OCI-LY7 (cell line): ENCODE results near the gene HS3ST1. TPM values are rescaled to one million over a fixed set of nuclear protein-coding genes. Genes with fewer than 3 reads are reported as not detected.
"Not testable (repeated sequence)": the region's sequence is repeated elsewhere in the genome, so short reads cannot be mapped to it uniquely, and the experiment has no call there.

Source experiments
- BruUV-seq: library from RNA; stranded (reverse); fragments of 400-500 nt; replicated peaks from 2 replicates; lab custom pipeline; 2021; lab: Mats Ljungman, UMichigan
- CTCF ChIA-PET: fragments of 300-600 bp; sonication (Branson Sonifier 250); formaldehyde crosslinking; loops from one replicate; lab custom pipeline; 2022; ENCODE audit warnings: antibody characterized with exemption; ENCODE audit not compliant: unreplicated experiment; lab: Charles Lee
- POLR2A ChIA-PET: fragments of 300-600 bp; sonication (Branson Sonifier 250); formaldehyde crosslinking; loops from one replicate; lab custom pipeline; 2022; ENCODE audit warnings: antibody characterized with exemption; lab: Charles Lee
- DNase-seq: peaks from one replicate; pipeline ENCODE4 v3.0.0-alpha.2; 2015; ENCODE audit warnings: low spot score
- H2AFZ ChIP-seq: fragments of 200-600 bp; sonication (generic), shearing (Covaris generic); 2 replicates; pipeline ENCODE4 v1.6.1; 2014; ENCODE audit warnings: mild to moderate bottlenecking, antibody characterized with exemption, low read length, moderate library complexity
- H3K27ac ChIP-seq: fragments of 200-600 bp; sonication (generic); 2 replicates; pipeline ENCODE4 v1.5.1; 2014; ENCODE audit warnings: mixed run types, low read depth, mild to moderate bottlenecking, moderate library complexity, low read length, inconsistent platforms; ENCODE audit not compliant: poor library complexity, severe bottlenecking
- H3K36me3 ChIP-seq: fragments of 200-600 bp; sonication (generic); 2 replicates; pipeline ENCODE4 v1.6.1; 2014; ENCODE audit warnings: mild to moderate bottlenecking, antibody characterized with exemption, low read length, moderate library complexity, mixed read lengths; ENCODE audit not compliant: insufficient read depth
- H3K4me1 ChIP-seq: fragments of 200-600 bp; sonication (generic); 2 replicates; pipeline ENCODE4 v1.5.1; 2014; ENCODE audit warnings: mild to moderate bottlenecking, low read length; ENCODE audit not compliant: insufficient read depth, poor library complexity, severe bottlenecking
- H3K4me2 ChIP-seq: fragments of 200-600 bp; sonication (generic); 2 replicates; pipeline ENCODE4 v1.6.1; 2014; ENCODE audit warnings: mild to moderate bottlenecking, low read length
- H3K4me3 ChIP-seq: fragments of 200-600 bp; sonication (generic); 2 replicates; pipeline ENCODE4 v1.5.1; 2014; ENCODE audit warnings: mild to moderate bottlenecking, low read depth, low read length; ENCODE audit not compliant: poor library complexity, severe bottlenecking
- H3K79me2 ChIP-seq: fragments of 200-600 bp; sonication (generic); 2 replicates; pipeline ENCODE4 v1.6.1; 2016; ENCODE audit warnings: low read depth, mild to moderate bottlenecking, low read length, moderate library complexity, mixed read lengths; ENCODE audit not compliant: insufficient read depth
- H3K9me2 ChIP-seq: fragments of 200-600 bp; sonication (generic); 2 replicates; pipeline ENCODE4 v1.6.1; 2016; ENCODE audit warnings: mild to moderate bottlenecking, low read length, mixed read lengths; ENCODE audit not compliant: insufficient read depth
- H3K9me3 ChIP-seq: fragments of 200-600 bp; sonication (generic); 2 replicates; pipeline ENCODE4 v1.6.1; 2014; ENCODE audit warnings: mild to moderate bottlenecking, mixed run types, low read length, mixed read lengths
- H4K20me1 ChIP-seq: fragments of 200-600 bp; sonication (generic); 2 replicates; pipeline ENCODE4 v1.6.1; 2014; ENCODE audit warnings: mild to moderate bottlenecking, antibody characterized with exemption, low read length, moderate library complexity, mixed read lengths; ENCODE audit not compliant: insufficient read depth
- CTCF ChIP-seq: fragments of 200-600 bp; sonication (generic); conservative IDR thresholded peaks from 2 replicates; pipeline ENCODE4 v1.5.1; 2014; ENCODE audit warnings: mild to moderate bottlenecking, antibody characterized with exemption, low read length, moderate library complexity, mixed read lengths
- EZH2phosphoT487 ChIP-seq: fragments of 200-600 bp; sonication (generic); IDR thresholded peaks from 2 replicates; pipeline ENCODE4 v1.6.1; 2018; ENCODE audit warnings: low read depth, borderline replicate concordance, mild to moderate bottlenecking, mixed run types, antibody characterized with exemption, low read length, moderate library complexity, mixed read lengths
- intact Hi-C: fragments of 100-400 bp; cut with micrococcal nuclease; formaldehyde crosslinking; loops from one replicate; pipeline ENCODE4 v1.10.0; 2022; ENCODE audit not compliant: unreplicated experiment
- total RNA-seq, 2 experiments: library from RNA; depleted of rRNA in 1 of 2; stranded (reverse); fragments of >200 nt in 1 of 2; shearing (Covaris generic) in 1 of 2; gene quantifications; 2 replicates each; pipeline ENCODE4 v1.2.3, GENCODE V29; 2014 to 2022

The HS3ST1 gene
- total RNA-seq, 2 experiments from 2014 or later = not detected

GRCh38 chr4:11397146-11397545 is 31.5 kb downstream of the HS3ST1 start:
- BruUV-seq = no TSS peak
- no peak overlapping the region for H3K4me2 ChIP-seq
- intact Hi-C loops = no loop called here

DNA sequence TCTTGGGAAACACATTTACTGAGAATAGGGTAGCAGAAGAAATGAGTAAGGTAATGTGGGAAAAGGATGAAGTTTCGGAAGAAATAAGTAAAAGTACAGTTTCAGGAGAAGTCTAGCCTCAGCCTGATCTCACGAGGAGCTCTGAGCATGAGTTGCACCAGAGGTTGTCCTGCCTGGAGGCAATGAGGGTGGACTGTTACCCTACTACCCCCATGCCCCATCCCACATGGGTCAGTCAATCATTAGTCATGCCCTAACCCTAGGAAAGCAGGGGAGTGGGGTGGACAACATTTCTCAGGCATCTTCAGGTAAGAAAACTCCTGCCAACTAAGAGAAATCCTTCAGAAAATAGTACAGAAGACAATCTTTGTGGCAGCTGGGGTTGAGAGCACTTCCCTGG is 35.1 kb downstream of the HS3ST1 start:
- Histone ChIP-seq H3K27ac (no peak overlapping the region), H3K4me2 (no peak overlapping the region), H3K79me2 (no peaks in the 10 kb centered on the region), H3K9me3 (no peaks in the 10 kb centered on the region), H3K9me2 (no peaks in the 10 kb centered on the region), H3K36me3 (no peaks in the 10 kb centered on the region), H2AFZ (no peak overlapping the region), H4K20me1 (no peaks in the 10 kb centered on the region), H3K4me1 (no peaks in the 10 kb centered on the region), H3K4me3 (no peak overlapping the region)
- no peak for DNase-seq
- BruUV-seq = no TSS peak
- ChIA-PET CTCF (no interaction called here), POLR2A (no interaction called here)
- TF ChIP-seq EZH2phosphoT487 (no peak), CTCF (no peak)
- intact Hi-C loops = no loop called here

More at GRCh38 chr4:11397146-11397545, 31.5 kb downstream of the HS3ST1 start:
- H4K20me1 ChIP-seq = no peaks in the 10 kb centered on the region
- no peaks in the 10 kb centered on the region for H3K9me3 ChIP-seq
- POLR2A ChIA-PET = no interaction called here
- H3K9me2 ChIP-seq = no peaks in the 10 kb centered on the region
- no peaks in the 10 kb centered on the region for H3K4me1 ChIP-seq
- TF ChIP-seq EZH2phosphoT487 (no peak), CTCF (no peak)
- CTCF ChIA-PET = no interaction called here
- DNase-seq = no peak
- no peaks in the 10 kb centered on the region for H3K36me3 ChIP-seq
- H3K27ac ChIP-seq = no peak overlapping the region
- H3K79me2 ChIP-seq = no peaks in the 10 kb centered on the region
- H3K4me3 ChIP-seq = no peak overlapping the region
- H2AFZ ChIP-seq = no peak overlapping the region

DNA sequence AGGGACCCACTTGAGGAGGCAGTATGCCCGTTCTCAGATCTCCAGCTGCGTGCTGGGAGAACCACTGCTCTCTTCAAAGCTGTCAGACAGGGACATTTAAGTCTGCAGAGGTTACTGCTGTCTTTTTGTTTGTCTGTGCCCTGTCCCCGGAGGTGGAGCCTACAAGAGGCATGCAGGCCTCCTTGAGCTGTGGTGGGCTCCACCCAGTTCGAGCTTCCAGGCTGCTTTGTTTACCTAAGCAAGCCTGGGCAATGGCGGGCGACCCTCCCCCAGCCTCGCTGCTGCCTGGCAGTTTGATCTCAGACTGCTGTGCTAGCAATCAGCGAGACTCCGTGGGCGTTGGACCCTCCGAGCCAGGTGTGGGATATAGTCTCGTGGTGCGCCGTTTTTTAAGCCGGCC is 44.6 kb downstream of the HS3ST1 start:
- BruUV-seq, H2AFZ ChIP-seq, H4K20me1 ChIP-seq, H3K4me3 ChIP-seq, CTCF ChIA-PET, DNase-seq, H3K4me2 ChIP-seq, H3K4me1 ChIP-seq, intact Hi-C loops, H3K36me3 ChIP-seq, H3K27ac ChIP-seq, POLR2A ChIA-PET, H3K9me3 ChIP-seq, H3K79me2 ChIP-seq, H3K9me2 ChIP-seq: not testable (repeated sequence)
